Astrocyte (in vitro differentiated cells and primary cell): ENCODE results near the gene BORCS6. TPM values are rescaled to one million over a fixed set of nuclear protein-coding genes. Genes with fewer than 3 reads are reported as not detected.

Experiments
- DNase-seq: peaks from one replicate; pipeline ENCODE4 v3.0.0-alpha.2; 2010; ENCODE audit warnings: low read depth
- FAIRE-seq: peaks from 2 replicates; lab custom pipeline; 2011; peaks lifted over from hg19 to GRCh38; lab: Jason Lieb, UNC
- H2AFZ ChIP-seq: 2 replicates; pipeline ENCODE4 v1.6.0; 2012; ENCODE audit warnings: low read depth, low read length, inconsistent platforms
- H3K27ac ChIP-seq: 2 replicates; pipeline ENCODE4 v1.5.1; 2011; ENCODE audit warnings: low read depth, low read length, inconsistent platforms
- H3K27me3 ChIP-seq: 2 replicates; pipeline ENCODE4 v1.6.0; 2011; ENCODE audit warnings: low read length, inconsistent platforms; ENCODE audit not compliant: insufficient read depth
- H3K36me3 ChIP-seq: 2 replicates; pipeline ENCODE4 v1.5.1; 2011; ENCODE audit warnings: low read length, inconsistent platforms; ENCODE audit not compliant: insufficient read depth
- H3K4me1 ChIP-seq: 2 replicates; pipeline ENCODE4 v1.5.1; 2011; ENCODE audit warnings: low read length, inconsistent platforms; ENCODE audit not compliant: insufficient read depth
- H3K4me2 ChIP-seq: 2 replicates; pipeline ENCODE4 v1.6.0; 2012; ENCODE audit warnings: low read length, inconsistent platforms
- H3K4me3 ChIP-seq: 2 replicates; pipeline ENCODE4 v1.5.1; 2011; ENCODE audit warnings: low read depth, mild to moderate bottlenecking, low read length, inconsistent platforms; ENCODE audit not compliant: insufficient read depth
- H3K79me2 ChIP-seq: 2 replicates; pipeline ENCODE4 v1.6.0; 2012; ENCODE audit warnings: mild to moderate bottlenecking, low read length, inconsistent platforms; ENCODE audit not compliant: insufficient read depth
- H3K9ac ChIP-seq: 2 replicates; pipeline ENCODE4 v1.6.0; 2012; ENCODE audit warnings: mild to moderate bottlenecking, low read length, inconsistent platforms
- H3K9me3 ChIP-seq: 2 replicates; pipeline ENCODE4 v1.5.1; 2012; ENCODE audit warnings: low read depth, mild to moderate bottlenecking, low read length, inconsistent platforms; ENCODE audit not compliant: insufficient read depth
- H4K20me1 ChIP-seq: 2 replicates; pipeline ENCODE4 v1.6.0; 2012; ENCODE audit warnings: low read length, inconsistent platforms; ENCODE audit not compliant: insufficient read depth
- H3K27ac Mint-ChIP-seq: one replicate; pipeline ENCODE4 v1.8.0; 2021; ENCODE audit warnings: mild to moderate bottlenecking, mixed read lengths; ENCODE audit not compliant: unreplicated experiment
- H3K27me3 Mint-ChIP-seq: one replicate; pipeline ENCODE4 v1.8.0; 2021; ENCODE audit warnings: low read depth, mixed read lengths; ENCODE audit not compliant: unreplicated experiment
- H3K36me3 Mint-ChIP-seq: one replicate; pipeline ENCODE4 v1.8.0; 2021; ENCODE audit warnings: low read depth, mixed read lengths; ENCODE audit not compliant: unreplicated experiment
- H3K4me1 Mint-ChIP-seq: one replicate; pipeline ENCODE4 v1.8.0; 2021; ENCODE audit warnings: low read depth, mixed read lengths; ENCODE audit not compliant: unreplicated experiment
- H3K4me3 Mint-ChIP-seq: one replicate; pipeline ENCODE4 v1.8.0; 2021; ENCODE audit warnings: mild to moderate bottlenecking, moderate library complexity, mixed read lengths; ENCODE audit not compliant: unreplicated experiment
- H3K9me3 Mint-ChIP-seq: one replicate; pipeline ENCODE4 v1.8.0; 2021; ENCODE audit warnings: mild to moderate bottlenecking, mixed read lengths; ENCODE audit not compliant: unreplicated experiment
- CTCF ChIP-seq: IDR thresholded peaks from 2 replicates; pipeline ENCODE4 v1.5.1; 2011; ENCODE audit warnings: low read depth, mild to moderate bottlenecking, inconsistent platforms, low read length, moderate library complexity; ENCODE audit not compliant: insufficient read depth
- EZH2 ChIP-seq: IDR thresholded peaks from 2 replicates; pipeline ENCODE4 v1.6.1; 2012; ENCODE audit warnings: mild to moderate bottlenecking, low read length, inconsistent platforms; ENCODE audit not compliant: insufficient read depth
- total RNA-seq: library from RNA; stranded (reverse); gene quantifications from 2 replicates; pipeline ENCODE4 v1.2.1, GENCODE V29; 2021

The BORCS6 gene
- total RNA-seq, 1 donor from 2014 or later = 6.6 TPM

GRCh38 chr17:8187517-8188262, 2.3 kb downstream of the BORCS6 start:
- H3K9ac ChIP-seq = peak overlapping the region; percentile 85
- peak overlapping the region; percentile 68 for H3K27ac ChIP-seq
- H3K27ac Mint-ChIP-seq = no peak overlapping the region
- TF ChIP-seq EZH2 (no peak), CTCF (no peak)
- peak; percentile 73 for FAIRE-seq
- H3K36me3 ChIP-seq = no peaks in the 10 kb centered on the region
- H3K4me3 Mint-ChIP-seq = no peak overlapping the region
- H3K36me3 Mint-ChIP-seq = no peaks in the 10 kb centered on the region
- H3K79me2 ChIP-seq = peaks cover 15% of the 10 kb centered on the region
- no peaks in the 10 kb centered on the region for H3K27me3 ChIP-seq
- no peaks in the 10 kb centered on the region for H3K27me3 Mint-ChIP-seq
- peak; percentile 99 for DNase-seq
- peaks cover 32% of the 10 kb centered on the region for H3K4me1 ChIP-seq
- no peaks in the 10 kb centered on the region for H3K9me3 ChIP-seq
- no peaks in the 10 kb centered on the region for H3K4me1 Mint-ChIP-seq
- H3K4me2 ChIP-seq = peak overlapping the region; percentile 91
- H4K20me1 ChIP-seq = peaks cover 24% of the 10 kb centered on the region
- H3K4me3 ChIP-seq = peak overlapping the region; percentile 94
- H2AFZ ChIP-seq = no peak overlapping the region
- H3K9me3 Mint-ChIP-seq = no peaks in the 10 kb centered on the region

- H3K9me3 Mint-ChIP-seq = no peaks in the 10 kb centered on the region
- Histone ChIP-seq H3K4me2 (peak overlapping the region; percentile 91), H3K9ac (peak overlapping the region; percentile 85), H3K4me3 (peak overlapping the region; percentile 94), H2AFZ (peak overlapping the region; percentile 97), H3K79me2 (peaks cover 15% of the 10 kb centered on the region), H4K20me1 (peaks cover 24% of the 10 kb centered on the region), H3K27ac (peak overlapping the region; percentile 68), H3K36me3 (no peaks in the 10 kb centered on the region), H3K27me3 (no peaks in the 10 kb centered on the region), H3K4me1 (peaks cover 25% of the 10 kb centered on the region), H3K9me3 (no peaks in the 10 kb centered on the region)
- FAIRE-seq (peak; percentile 92), DNase-seq (peak; percentile 89)
- TF ChIP-seq CTCF (no peak), EZH2 (no peak)
- H3K4me3 Mint-ChIP-seq = no peak overlapping the region
- no peak overlapping the region for H3K27ac Mint-ChIP-seq
- H3K27me3 Mint-ChIP-seq = no peaks in the 10 kb centered on the region
- H3K4me1 Mint-ChIP-seq = no peaks in the 10 kb centered on the region
- H3K36me3 Mint-ChIP-seq = no peaks in the 10 kb centered on the region
Measured at GRCh38 chr17:8186787-8187516, 3.0 kb downstream of the BORCS6 start.
